Measurements from ENCODE around the gene ACO1.

GRCh38 chr9:32456564-32456963 is 72.1 kb downstream of the ACO1 start:
- no peak for TF ChIP-seq SUZ12 (IDR thresholded peaks at IDR 0.05)
- TF ChIP-seq ELF4 (IDR thresholded peaks at IDR 0.05): no peak

All from HEK293T (cell line).